HG03095 (cell line): ENCODE results near the gene WDR44.
"Not testable (repeated sequence)": the region's sequence is repeated elsewhere in the genome, so short reads cannot be mapped to it uniquely, and the experiment has no call there.

Source experiments
- ATAC-seq: cut with Tn5 transposase; IDR thresholded peaks from one replicate; pipeline ENCODE4 v1.9.1; 2021; ENCODE audit warnings: moderate library complexity; ENCODE audit not compliant: unreplicated experiment

WDR44 gene

GRCh38 chrX:118480172-118480571, 134.3 kb downstream of the WDR44 start:
- ATAC-seq: no peak

- ATAC-seq: not testable (repeated sequence)
These were observed 136.5 kb downstream of the WDR44 start for GRCh38 chrX:118482384-118482783.

- no peak for ATAC-seq
These were observed 138.5 kb downstream of the WDR44 start for GRCh38 chrX:118484216-118484903.

GRCh38 chrX:118486693-118487092, 140.8 kb downstream of the WDR44 start:
- ATAC-seq: not testable (repeated sequence)

- ATAC-seq: no peak
These were observed 147.1 kb downstream of the WDR44 start for GRCh38 chrX:118493016-118493415.

GRCh38 chrX:118493653-118494297, 147.9 kb downstream of the WDR44 start:
- ATAC-seq: no peak

- peak; percentile 66 for ATAC-seq
These were observed 149.4 kb downstream of the WDR44 start, which contains the start of gene DOCK11 for GRCh38 chrX:118495061-118495921. DOCK11 (plus strand) TSS chrX:118495815; CDS start chrX:118495972, 157 bp downstream.

GRCh38 chrX:118495958-118496762, 150.3 kb downstream of the WDR44 start:
- peak; percentile 49 for ATAC-seq

GRCh38 chrX:118496763-118497079, 150.8 kb downstream of the WDR44 start:
- no peak for ATAC-seq

- no peak for ATAC-seq
These were observed 151.4 kb downstream of the WDR44 start for GRCh38 chrX:118497180-118497818.

GRCh38 chrX:118498351-118498750, 152.4 kb downstream of the WDR44 start:
- ATAC-seq: no peak

- no peak for ATAC-seq
These were observed 152.8 kb downstream of the WDR44 start for GRCh38 chrX:118498755-118499154.

GRCh38 chrX:118499295-118499694, 153.4 kb downstream of the WDR44 start:
- no peak for ATAC-seq
